HepG2 (cell line): ENCODE results near the gene BAHCC1. TPM values are rescaled to one million over a fixed set of nuclear protein-coding genes. Genes with fewer than 3 reads are reported as not detected.

Experiments
- ATM ChIP-seq: fragments of 450-650 bp; IDR thresholded peaks from 2 replicates; pipeline ENCODE4 v1.7.1; 2017; ENCODE audit warnings: mild to moderate bottlenecking, borderline replicate concordance
- BRCA1 ChIP-seq: sonication (generic); formaldehyde crosslinking; IDR thresholded peaks from 2 replicates; pipeline ENCODE4 v1.4.0; 2020; ENCODE audit warnings: missing genetic modification reagents
- CHD2 ChIP-seq: IDR thresholded peaks from 2 replicates; pipeline ENCODE4 v1.6.1; 2011; ENCODE audit warnings: low read depth, low read length, improper control_type of control experiment
- FOXA1 ChIP-seq, 2 experiments: fragments of 450-650 bp in 1 of 2; sonication (generic) in 1 of 2; formaldehyde crosslinking in 1 of 2; IDR thresholded peaks; 2 replicates each; pipeline versions ENCODE4 v1.4.0 to v1.6.1; 2016 to 2020; ENCODE audit warnings: missing genetic modification reagents in 1 of 2
- IKZF1 ChIP-seq: fragments of 450-650 bp; IDR thresholded peaks from 2 replicates; pipeline ENCODE4 v1.7.1; 2016
- NFIC ChIP-seq: IDR thresholded peaks from 2 replicates; pipeline ENCODE4 v1.6.1; 2012; ENCODE audit warnings: mild to moderate bottlenecking, low read length, inconsistent platforms
- NR1H2 ChIP-seq: sonication (generic); formaldehyde crosslinking; IDR thresholded peaks from 2 replicates; pipeline ENCODE4 v1.8.1; 2022; ENCODE audit warnings: low read depth, missing genetic modification reagents, borderline replicate concordance
- ONECUT2 ChIP-seq: sonication (generic); formaldehyde crosslinking; IDR thresholded peaks from 2 replicates; pipeline ENCODE4 v1.4.0; 2020; ENCODE audit warnings: missing genetic modification reagents
- RARG ChIP-seq: sonication (generic); formaldehyde crosslinking; IDR thresholded peaks from 2 replicates; pipeline ENCODE4 v1.4.0; 2020; ENCODE audit warnings: low read depth, mild to moderate bottlenecking, missing genetic modification reagents
- RXRB ChIP-seq: IDR thresholded peaks from 2 replicates; pipeline ENCODE4 v1.6.1; 2016; ENCODE audit warnings: borderline replicate concordance, missing genetic modification reagents, missing compliant biosample characterization
- SATB2 ChIP-seq: sonication (generic); formaldehyde crosslinking; IDR thresholded peaks from 2 replicates; pipeline ENCODE4 v1.5.0; 2020; ENCODE audit warnings: missing genetic modification reagents
- SCMH1 ChIP-seq: sonication (generic); formaldehyde crosslinking; IDR thresholded peaks from 2 replicates; pipeline ENCODE4 v1.9.0; 2021; ENCODE audit warnings: missing genetic modification reagents, mild to moderate bottlenecking, borderline replicate concordance
- SRY ChIP-seq: sonication (generic); formaldehyde crosslinking; IDR thresholded peaks from 2 replicates; pipeline ENCODE4 v1.8.0; 2022; ENCODE audit warnings: mild to moderate bottlenecking, missing genetic modification reagents
- ZNF10 ChIP-seq: sonication (generic); formaldehyde crosslinking; IDR thresholded peaks from 2 replicates; pipeline ENCODE4 v1.4.0; 2020; ENCODE audit warnings: mild to moderate bottlenecking, low read depth, missing genetic modification reagents, borderline replicate concordance
- ZNF124 ChIP-seq: sonication (generic); formaldehyde crosslinking; IDR thresholded peaks from 2 replicates; pipeline ENCODE4 v1.4.0; 2020; ENCODE audit warnings: missing genetic modification reagents
- ZNF331 ChIP-seq: sonication (generic); formaldehyde crosslinking; IDR thresholded peaks from 2 replicates; pipeline ENCODE4 v1.4.0; 2020; ENCODE audit warnings: missing genetic modification reagents
- ZNF33A ChIP-seq: sonication (generic); formaldehyde crosslinking; IDR thresholded peaks from 2 replicates; pipeline ENCODE4 v1.5.1; 2020; ENCODE audit warnings: missing genetic modification reagents, mild to moderate bottlenecking, moderate library complexity, borderline replicate concordance
- ZNF367 ChIP-seq: sonication (generic); formaldehyde crosslinking; IDR thresholded peaks from 2 replicates; pipeline ENCODE4 v1.4.0; 2020; ENCODE audit warnings: missing genetic modification reagents, borderline replicate concordance
- ZNF430 ChIP-seq: sonication (generic); formaldehyde crosslinking; IDR thresholded peaks from 2 replicates; pipeline ENCODE4 v1.9.0; 2021; ENCODE audit warnings: mild to moderate bottlenecking, missing genetic modification reagents
- ZNF607 ChIP-seq: sonication (generic); formaldehyde crosslinking; IDR thresholded peaks from 2 replicates; pipeline ENCODE4 v1.5.1; 2020; ENCODE audit warnings: missing genetic modification reagents, mild to moderate bottlenecking, borderline replicate concordance
- ZNF850 ChIP-seq: sonication (generic); formaldehyde crosslinking; conservative IDR thresholded peaks from 2 replicates; pipeline ENCODE4 v1.9.0; 2021; ENCODE audit warnings: mild to moderate bottlenecking, missing genetic modification reagents
- polyA plus RNA-seq, 8 experiments: library from polyadenylated mRNA; depleted of rRNA in 3 of 8; stranded (reverse) in 7 of 8; unstranded in 1 of 8; fragments of >200 nt; fragmentation: Illumina TruSeq in 4 of 8; extraction: Trizol in 4 of 8; gene quantifications; 2 replicates each; pipeline versions ENCODE4 v1.2.1 to v1.2.3, GENCODE V29; 2011 to 2016; ENCODE audit warnings: low read depth in 4 of 8, missing spikeins in 1 of 8, mixed read lengths in 1 of 8; ENCODE audit not compliant: insufficient read depth in 1 of 8
- total RNA-seq, 5 experiments: library from RNA; depleted of rRNA; stranded (reverse); fragments of >200 nt; fragmentation: Illumina TruSeq; extraction: Trizol; gene quantifications; 2 replicates each; pipeline ENCODE4 v1.2.3, GENCODE V29; 2016; ENCODE audit warnings: low read depth in 1 of 5
- TF ChIP-seq, protein P1 (sequence below): sonication (generic); formaldehyde crosslinking; IDR thresholded peaks from 2 replicates; pipeline ENCODE4 v1.4.0; 2020; ENCODE audit warnings: missing genetic modification reagents, borderline replicate concordance
- TF ChIP-seq, protein P2 (sequence below): sonication (generic); formaldehyde crosslinking; IDR thresholded peaks from 2 replicates; pipeline ENCODE4 v1.4.0; 2020; ENCODE audit warnings: mild to moderate bottlenecking, missing genetic modification reagents

Gene BAHCC1
- total and polyA plus RNA-seq, 2 of the 13 experiments (the other 11 are each of a cell fraction or from before 2014, with no cell fraction given) = 1.4 to 1.7 TPM

DNA sequence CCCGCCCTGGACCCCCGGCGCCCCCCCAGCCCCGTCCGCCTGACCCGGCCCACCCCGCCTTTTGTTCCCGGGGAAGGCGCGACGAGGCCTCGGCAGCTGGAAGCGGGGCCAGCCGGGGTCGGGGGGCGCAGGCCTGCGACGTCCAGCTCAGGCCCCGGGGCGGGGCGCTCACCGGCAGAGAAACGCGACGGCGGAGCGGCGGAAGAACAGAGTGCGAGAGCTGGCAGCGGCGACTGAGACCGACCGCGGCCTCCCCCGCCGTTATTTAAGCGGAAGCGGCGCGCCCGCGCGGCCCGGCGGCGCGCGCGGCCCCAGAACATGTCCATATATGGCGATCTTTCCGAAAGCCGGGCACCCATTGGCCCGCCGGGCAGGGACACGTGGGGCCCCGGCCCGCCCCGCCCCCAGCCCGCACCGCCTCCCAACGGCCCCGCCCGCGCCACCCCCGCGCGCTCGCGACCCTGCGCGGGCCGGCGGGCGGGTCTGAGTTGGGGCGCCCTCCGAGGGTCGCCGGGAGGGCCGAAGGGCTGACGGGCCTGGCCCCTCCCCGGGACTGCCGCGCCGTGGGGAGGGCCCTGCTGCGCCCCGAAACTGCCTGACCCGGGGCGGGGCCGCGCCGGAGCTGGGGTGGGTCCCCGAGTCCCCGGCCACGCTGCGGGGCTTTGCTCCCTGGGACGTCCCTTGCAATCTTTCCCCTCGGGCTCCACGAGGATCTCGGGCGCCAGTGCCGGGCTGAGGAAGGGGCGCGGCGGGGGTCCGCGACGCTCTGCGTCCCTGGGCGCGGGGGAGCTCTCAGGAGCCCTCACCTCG is 117.5 kb downstream of the BAHCC1 start, which contains the start of gene ACTG1 (continued):
- no peak for TF ChIP-seq ZNF33A (CRISPR knock-in tag)
- 0 out of 2 replicates have a peak, but pooled peaks have one; percentile 7 for TF ChIP-seq ONECUT2 (CRISPR knock-in tag)
- no peak for TF ChIP-seq ATM
- peak; percentile 45; the same call in 1 of the 2 replicates for TF ChIP-seq ZNF331 (CRISPR knock-in tag)
- no peak for TF ChIP-seq NR1H2 (CRISPR knock-in tag)
- TF ChIP-seq ZNF10 = no peak
- TF ChIP-seq SCMH1 (CRISPR knock-in tag) = no peak
- TF ChIP-seq SATB2 = 0 out of 2 replicates have a peak, but pooled peaks have one; percentile 28
- TF ChIP-seq, protein P1, sequence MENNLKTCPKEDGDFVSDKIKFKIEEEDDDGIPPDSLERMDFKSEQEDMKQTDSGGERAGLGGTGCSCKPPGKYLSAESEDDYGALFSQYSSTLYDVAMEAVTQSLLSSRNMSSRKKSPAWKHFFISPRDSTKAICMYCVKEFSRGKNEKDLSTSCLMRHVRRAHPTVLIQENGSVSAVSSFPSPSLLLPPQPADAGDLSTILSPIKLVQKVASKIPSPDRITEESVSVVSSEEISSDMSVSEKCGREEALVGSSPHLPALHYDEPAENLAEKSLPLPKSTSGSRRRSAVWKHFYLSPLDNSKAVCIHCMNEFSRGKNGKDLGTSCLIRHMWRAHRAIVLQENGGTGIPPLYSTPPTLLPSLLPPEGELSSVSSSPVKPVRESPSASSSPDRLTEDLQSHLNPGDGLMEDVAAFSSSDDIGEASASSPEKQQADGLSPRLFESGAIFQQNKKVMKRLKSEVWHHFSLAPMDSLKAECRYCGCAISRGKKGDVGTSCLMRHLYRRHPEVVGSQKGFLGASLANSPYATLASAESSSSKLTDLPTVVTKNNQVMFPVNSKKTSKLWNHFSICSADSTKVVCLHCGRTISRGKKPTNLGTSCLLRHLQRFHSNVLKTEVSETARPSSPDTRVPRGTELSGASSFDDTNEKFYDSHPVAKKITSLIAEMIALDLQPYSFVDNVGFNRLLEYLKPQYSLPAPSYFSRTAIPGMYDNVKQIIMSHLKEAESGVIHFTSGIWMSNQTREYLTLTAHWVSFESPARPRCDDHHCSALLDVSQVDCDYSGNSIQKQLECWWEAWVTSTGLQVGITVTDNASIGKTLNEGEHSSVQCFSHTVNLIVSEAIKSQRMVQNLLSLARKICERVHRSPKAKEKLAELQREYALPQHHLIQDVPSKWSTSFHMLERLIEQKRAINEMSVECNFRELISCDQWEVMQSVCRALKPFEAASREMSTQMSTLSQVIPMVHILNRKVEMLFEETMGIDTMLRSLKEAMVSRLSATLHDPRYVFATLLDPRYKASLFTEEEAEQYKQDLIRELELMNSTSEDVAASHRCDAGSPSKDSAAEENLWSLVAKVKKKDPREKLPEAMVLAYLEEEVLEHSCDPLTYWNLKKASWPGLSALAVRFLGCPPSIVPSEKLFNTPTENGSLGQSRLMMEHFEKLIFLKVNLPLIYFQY (CRISPR knock-in tag) = 0 out of 2 replicates have a peak, but pooled peaks have one; percentile 50
- TF ChIP-seq CHD2 = no peak
- TF ChIP-seq, protein P2, sequence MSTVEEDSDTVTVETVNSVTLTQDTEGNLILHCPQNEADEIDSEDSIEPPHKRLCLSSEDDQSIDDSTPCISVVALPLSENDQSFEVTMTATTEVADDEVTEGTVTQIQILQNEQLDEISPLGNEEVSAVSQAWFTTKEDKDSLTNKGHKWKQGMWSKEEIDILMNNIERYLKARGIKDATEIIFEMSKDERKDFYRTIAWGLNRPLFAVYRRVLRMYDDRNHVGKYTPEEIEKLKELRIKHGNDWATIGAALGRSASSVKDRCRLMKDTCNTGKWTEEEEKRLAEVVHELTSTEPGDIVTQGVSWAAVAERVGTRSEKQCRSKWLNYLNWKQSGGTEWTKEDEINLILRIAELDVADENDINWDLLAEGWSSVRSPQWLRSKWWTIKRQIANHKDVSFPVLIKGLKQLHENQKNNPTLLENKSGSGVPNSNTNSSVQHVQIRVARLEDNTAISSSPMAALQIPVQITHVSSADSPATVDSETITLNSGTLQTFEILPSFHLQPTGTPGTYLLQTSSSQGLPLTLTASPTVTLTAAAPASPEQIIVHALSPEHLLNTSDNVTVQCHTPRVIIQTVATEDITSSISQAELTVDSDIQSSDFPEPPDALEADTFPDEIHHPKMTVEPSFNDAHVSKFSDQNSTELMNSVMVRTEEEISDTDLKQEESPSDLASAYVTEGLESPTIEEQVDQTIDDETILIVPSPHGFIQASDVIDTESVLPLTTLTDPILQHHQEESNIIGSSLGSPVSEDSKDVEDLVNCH = 0 out of 2 replicates have a peak, but pooled peaks have one; percentile 53
- TF ChIP-seq IKZF1 = no peak
- 0 out of 2 replicates have a peak, but pooled peaks have one; percentile 29 for TF ChIP-seq ZNF124
- peak; percentile 84; the same call in 1 of the 2 replicates for TF ChIP-seq RARG (CRISPR knock-in tag)
- 0 out of 2 replicates have a peak, but pooled peaks have one; percentile 56 for TF ChIP-seq BRCA1
- TF ChIP-seq NFIC = no peak
- TF ChIP-seq ZNF430 (CRISPR knock-in tag) = peak; percentile 85
- no peak for TF ChIP-seq ZNF850 (CRISPR knock-in tag)
- TF ChIP-seq RXRB (CRISPR knock-in tag) = peak; percentile 59; the same call in 1 of the 2 replicates
- peak; percentile 88 for TF ChIP-seq ZNF607 (CRISPR knock-in tag)
- TF ChIP-seq ZNF367 = peak; percentile 71; the same call in 1 of the 2 replicates
- peak; percentile 66; the same call in 1 of the 2 replicates for TF ChIP-seq SRY
- no peak for TF ChIP-seq FOXA1 (IDR thresholded peaks at IDR 0.05)
- TF ChIP-seq FOXA1 (CRISPR knock-in tag; IDR thresholded peaks at IDR 0.05) = no peak
